NCI-H2196 (cell line): Measurements from ENCODE around the gene TAB3.
"Not testable (repeated sequence)": the region's sequence is repeated elsewhere in the genome, so short reads cannot be mapped to it uniquely, and the experiment has no call there.

Experiments used
- DNase-seq: peaks from one replicate; lab custom pipeline; 2025; ENCODE audit not compliant: unreplicated experiment; lab: John Stamatoyannopoulos, UW

TAB3 gene

DNA sequence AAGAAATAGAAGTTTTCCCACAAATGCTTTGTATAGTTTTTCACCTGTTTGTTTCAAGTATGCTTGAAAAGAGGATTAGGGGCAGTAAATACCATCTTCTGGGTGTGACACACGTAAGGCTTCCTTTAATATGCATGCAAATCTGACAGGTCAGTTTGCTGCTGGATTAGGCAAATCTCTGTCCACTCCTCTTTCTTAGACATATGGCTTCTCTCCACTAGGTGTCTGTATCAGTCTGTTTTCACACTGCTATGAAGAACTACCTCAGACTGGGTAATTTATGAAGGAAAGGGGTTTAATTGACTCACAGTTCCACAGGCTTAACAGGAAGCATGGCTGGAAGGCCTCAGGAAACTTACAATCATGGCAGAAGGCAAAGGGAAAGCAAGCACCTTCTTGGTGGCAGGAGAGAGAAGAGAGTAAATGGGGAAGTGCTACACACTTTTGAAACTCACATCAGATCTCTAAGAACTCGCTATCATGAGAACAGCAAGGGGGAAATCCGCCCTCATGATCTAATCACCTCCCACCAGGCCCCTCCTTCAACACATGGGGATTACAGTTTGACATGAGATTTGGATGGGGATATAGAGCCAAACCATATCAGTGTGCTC lies 66.9 kb downstream of the TAB3 start:
- DNase-seq = no peak

DNA sequence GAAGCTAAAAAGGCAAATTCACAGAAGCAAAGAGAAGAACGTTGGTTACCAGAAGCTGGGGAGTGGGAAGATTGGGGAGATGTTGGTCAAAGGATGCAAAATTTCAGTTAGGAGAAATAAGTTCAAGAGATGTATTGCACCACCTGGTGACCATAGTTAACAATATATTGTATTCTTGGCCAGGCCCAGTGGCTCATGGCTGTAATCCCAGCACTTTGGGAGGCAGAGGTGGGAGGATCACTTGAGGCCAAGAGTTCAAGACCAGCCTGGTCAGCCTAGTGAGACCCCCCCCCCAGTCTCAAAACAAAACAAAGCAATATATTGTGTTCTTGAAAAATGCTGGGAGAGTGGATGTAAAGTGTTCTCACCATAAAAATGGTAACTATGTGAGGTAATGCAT lies 67.9 kb downstream of the TAB3 start:
- no peak for DNase-seq

DNA sequence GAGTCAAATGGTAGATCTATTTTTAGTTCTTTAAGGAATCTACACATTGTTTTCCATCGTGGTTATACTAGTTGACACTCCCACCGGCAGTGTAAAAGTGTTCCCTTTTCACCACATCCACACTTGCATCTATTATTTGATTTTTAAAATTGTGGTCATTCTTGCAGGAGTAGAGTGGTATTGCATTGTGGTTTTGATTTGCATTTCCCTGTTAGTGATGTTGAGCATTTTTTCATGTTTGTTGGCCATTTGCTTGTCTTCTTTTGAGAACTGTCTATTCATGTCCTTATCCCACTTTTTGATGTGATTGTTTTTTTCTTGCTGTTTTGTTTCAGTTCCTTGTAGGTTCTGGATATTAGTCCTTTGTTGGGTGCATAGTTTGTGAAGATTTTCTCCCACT lies 70.0 kb downstream of the TAB3 start:
- DNase-seq = no peak

DNA sequence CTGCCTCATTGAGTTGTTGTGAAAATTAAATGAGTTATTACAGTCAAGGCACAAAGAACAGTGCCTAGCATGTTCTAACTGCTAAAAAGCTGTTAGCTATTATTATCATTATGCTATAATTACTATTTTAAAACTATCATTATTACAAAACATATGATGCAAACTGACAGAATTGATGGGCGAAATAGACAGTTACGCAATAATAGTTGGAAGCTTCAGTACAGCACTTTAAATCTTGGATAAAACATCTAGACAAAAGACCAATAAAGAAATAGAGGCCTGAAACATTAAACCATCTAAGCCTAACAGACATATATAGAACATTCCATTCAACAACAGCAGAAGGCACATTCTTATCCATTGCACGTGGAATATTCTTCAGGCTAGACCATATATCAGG lies 73.0 kb downstream of the TAB3 start:
- no peak for DNase-seq

DNA sequence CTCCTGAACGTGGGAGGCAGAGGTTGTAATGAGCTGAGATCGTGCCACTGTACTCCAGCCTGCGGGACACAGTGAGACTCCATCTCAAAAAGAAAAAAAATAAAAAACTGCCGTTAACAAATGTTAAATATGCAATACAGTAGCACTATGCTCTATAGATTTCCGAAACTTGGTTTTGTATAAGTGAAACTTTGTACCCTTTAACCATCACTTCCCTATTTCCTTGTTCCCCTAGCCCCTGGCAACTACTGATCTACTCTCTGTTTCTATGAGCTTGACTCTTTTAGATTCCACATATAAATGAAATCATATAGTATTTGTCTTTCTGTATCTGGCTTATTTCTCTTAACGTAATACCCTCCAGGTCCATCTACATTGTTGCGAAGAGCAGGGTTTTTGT lies 74.1 kb downstream of the TAB3 start:
- no peak for DNase-seq

DNA sequence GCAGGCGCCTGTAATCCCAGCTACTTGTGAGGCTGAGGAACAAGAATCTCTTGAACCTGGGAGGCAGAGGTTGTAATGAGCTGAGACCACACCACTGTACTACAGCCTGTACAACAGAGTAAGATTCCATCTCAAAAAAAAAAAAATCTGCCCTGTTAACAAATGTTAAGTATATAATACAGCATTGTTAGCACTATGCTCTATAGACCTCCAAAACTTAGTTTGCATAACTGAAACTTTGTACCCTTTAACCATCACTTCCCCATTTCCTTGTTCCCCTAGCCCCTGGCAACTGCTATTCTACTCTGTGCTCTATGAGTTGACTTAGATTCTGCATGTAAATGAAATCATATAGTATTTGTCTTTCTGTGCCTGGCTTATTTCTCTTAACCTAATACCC lies 76.7 kb downstream of the TAB3 start:
- no peak for DNase-seq

DNA sequence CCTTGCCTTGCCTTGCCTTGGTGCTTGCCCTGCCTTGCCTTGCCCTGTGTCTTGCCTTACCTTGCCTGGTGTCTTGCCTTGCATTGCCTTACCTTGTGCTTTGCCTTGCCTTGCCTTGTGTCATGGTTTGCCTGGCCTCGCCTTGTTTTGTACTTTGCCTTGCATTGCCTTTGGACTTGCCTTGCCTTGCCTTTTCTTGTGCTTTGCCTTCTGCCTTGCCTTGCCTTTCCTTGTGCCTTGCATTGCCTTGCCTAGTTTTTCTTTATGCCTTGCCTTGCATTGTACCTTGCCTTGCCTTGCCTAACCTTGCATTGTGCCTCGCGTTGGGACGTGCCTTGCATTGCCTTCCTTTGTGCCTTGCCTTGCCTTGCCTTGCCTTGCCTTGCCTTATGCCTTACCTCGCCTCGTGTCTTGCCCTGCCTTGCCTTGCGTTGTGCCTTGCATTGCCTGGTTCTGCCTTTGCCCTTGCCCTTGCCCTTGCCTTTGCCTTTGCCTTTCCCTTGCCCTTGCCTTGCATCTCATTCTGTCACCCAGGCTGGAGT lies 82.8 kb downstream of the TAB3 start:
- DNase-seq = no peak

DNA sequence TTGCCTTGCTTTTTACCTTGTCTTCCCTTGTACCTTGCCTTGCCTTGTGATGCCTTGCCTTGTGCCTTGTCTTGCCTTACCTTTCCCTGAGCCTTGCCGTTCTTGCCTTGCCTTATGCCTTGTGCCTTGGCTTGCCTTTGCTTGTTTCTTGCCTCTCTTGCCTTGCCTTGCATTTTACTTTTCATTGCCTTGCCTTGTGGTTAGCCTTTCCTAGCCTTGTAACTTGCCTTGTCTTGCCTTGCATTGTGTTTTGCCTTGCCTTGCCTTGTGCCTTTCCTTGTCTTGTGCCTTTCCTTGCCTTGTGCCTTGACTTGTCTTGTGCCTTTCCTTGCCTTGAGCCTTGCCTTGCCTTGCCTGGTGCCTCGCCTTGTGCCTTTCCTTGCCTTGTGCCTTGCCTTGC lies 84.6 kb downstream of the TAB3 start:
- no peak for DNase-seq

DNA sequence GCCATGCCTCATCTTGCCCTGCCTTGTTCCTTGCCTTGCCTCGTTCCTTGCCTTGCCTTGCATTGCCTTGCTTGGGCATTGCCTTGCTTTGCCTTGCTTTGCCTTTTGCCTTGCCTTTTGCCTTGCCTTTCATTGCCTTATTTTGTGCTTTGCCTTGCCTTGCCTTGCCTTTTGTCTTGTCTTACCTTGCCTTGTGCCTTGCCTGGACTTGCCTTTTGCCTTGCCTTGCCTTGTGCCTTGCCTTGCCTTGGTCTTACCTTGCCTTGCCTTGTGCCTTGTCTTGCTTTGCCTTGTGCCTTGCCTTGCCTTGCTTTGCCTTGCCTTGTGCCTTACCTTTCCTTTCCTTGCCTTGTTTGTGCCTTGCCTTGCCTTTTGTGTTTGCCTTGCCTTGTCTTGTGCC lies 88.2 kb downstream of the TAB3 start:
- no peak for DNase-seq

DNA sequence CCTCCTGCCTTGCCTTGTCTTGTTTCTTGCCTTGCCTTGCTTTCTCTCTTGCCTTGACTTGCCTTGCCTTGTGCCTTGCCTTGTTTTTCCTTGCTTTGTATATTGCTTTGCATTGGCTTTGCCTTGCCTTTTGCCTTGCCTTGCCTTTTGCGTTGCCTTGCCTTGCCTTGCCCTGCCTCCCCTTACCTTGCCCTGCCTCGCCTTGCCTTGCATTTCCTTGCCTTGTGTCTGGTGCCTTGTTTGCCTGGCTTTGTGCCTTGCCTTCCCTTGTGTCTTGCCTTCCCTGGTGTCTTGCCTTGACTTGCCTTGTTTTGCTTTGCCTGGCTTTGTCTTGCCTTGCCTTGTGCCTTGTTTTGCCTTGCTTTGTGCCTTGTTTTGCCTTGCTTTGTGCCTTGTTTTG lies 89.7 kb downstream of the TAB3 start:
- no peak for DNase-seq

DNA sequence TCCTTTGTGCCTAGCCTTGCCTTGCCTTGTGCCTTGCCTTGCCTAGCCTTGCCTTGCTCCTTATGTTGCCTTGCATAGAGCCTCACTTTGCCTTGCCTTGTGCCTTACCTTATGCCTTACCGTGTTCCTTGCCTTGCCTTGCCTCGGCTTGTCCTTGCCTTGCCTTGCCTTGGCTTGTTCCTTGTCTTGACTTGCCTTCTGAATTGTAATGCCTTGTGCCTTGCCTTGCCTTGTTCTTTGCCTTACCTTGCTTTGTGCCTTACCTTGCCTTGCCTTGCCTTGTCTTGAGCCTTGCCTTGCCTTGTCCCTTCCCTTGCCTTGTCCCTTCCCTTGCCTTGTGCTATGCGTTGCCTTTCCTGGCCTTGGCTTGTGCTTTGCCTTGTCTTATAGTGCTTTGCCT lies 90.2 kb downstream of the TAB3 start:
- DNase-seq = no peak

DNA sequence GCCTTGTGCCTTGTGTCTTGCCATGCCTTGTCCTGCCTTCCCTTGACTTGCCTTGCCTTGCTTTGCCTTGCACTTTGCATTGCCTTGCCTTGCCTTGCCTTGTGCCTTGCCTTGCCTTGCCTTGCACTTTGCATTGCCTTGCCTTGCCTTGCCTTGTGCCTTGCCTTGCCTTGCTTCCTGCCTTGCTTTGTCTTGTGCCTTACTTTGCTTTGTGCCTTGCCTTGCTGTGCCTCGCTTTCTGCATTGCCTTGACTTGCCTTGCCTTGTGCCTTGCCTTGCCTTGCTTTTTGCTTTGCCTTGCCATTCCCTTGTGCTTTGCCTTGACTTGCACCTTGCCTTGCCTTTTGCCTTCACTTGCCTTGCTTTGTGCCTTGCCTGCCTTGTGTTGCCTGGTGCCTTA lies 91.8 kb downstream of the TAB3 start:
- not testable (repeated sequence) for DNase-seq

DNA sequence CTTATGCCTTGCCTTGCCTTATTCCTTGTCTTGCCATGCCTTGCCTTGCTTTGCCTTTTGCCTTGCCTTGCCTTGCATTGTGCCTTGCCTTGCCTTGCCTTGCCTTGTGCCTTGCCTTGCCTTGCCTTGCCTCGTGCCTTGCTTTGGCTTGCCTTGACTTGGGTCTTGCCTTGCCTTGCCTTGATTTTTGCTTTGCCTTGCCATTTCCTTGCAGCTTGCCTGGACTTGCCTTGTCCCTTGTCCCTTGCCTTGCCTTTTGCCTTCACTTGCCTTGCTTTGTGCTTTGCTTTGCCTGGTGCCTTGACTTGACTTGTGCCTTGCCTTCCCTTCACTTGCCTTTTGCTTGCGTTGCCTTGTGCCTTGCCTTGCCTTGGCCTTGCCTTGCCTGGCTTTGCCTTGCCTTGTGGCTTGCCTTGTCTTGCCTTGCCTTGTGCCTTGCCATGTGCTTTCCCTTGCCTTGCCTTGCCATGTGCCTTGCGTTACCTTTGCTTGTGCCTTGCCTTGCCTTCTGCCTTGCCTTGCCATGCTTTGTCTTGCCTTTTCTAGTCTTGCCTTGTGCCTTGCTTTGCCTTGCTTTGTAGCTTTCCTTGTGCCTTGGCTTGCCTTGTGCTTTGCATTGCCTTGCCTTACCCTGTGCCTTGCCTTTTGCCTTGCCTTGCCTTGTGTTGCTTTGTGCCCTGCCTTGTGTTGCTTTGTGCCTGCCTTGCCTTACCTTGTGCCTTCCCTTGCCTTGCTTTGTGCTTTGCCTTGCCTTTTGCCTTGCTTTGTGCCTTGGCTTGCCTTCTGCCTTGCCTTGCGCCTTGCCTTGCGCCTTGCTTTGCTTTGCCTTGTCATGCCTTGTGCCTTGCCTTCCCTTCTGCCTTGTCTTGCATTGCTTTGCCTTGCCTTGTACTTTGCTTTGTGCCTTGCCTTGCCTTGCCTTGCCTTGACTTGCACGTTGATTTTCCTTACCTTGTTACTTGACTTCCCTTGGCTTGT lies 92.8 kb downstream of the TAB3 start:
- DNase-seq = no peak

DNA sequence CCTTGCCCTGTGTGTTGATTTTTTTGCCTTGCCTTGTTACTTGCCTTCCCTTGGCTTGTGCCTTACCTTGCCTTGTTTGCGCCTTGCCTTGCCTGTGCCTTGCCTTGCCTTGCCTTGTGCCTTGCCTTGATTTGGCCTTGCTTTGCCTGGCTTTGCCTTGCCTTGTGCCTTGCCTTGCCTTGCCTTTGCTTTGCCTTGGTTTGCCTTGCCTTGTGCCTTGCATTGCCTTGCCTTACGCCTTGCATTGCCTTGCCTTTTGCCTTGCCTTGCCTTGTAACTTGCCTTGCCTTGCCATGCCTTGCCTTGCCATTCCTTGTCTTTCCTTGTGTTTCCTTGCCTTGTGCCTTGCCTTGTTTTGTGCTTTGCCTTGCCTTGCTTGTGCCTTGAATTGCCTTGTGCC lies 94.6 kb downstream of the TAB3 start:
- no peak for DNase-seq

DNA sequence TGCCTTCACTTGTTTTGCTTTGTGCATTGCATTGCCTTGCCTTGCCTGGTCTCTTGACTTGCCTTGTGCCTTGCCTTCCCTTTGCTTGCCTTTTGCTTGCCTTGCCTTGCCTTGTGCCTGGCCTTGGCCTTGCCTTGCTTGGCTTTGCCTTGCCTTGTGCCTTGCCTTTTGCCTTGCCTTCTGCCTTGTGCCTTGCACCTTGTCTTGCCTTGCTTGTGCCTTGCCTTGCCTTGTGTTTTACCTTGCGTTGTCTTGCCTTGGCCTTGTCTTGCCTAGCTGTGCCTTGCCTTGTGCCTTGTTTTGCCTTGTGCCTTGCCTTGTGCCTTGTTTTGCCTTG lies 95.3 kb downstream of the TAB3 start:
- no peak for DNase-seq

DNA sequence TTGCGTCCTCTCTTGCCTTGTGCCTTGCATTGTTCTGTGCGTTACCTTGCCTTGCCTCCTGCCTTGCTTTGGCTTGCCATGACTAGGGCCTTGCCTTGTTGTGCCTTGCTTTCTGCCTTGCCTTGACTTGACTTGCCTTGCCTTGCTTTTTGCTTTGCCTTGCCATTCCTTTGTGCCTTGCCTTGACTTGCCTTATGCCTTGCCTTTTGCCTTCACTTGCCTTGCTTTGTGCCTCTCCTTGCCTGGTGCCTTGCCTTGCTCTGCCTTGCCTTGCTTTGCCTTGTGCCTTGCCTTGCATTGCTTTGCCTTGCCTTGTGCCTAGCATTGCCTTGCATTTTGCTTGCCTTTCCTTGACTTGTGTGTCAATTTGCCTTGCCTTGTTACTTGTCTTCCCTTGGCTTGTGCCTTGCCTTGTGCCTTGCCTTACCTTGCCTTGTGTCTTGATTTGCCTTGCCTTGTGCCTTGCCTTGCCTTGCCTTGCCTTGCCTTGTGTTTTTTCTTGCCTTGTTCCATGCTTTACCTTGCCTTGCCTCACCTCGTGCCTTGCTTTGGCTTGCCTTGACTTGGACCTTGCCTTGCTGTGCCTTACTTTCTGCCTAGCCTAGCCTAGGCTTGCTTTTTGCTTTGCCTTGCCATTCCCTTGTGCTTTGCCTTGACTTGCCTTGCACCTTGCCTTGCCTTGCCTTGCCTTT lies 95.8 kb downstream of the TAB3 start:
- no peak for DNase-seq

DNA sequence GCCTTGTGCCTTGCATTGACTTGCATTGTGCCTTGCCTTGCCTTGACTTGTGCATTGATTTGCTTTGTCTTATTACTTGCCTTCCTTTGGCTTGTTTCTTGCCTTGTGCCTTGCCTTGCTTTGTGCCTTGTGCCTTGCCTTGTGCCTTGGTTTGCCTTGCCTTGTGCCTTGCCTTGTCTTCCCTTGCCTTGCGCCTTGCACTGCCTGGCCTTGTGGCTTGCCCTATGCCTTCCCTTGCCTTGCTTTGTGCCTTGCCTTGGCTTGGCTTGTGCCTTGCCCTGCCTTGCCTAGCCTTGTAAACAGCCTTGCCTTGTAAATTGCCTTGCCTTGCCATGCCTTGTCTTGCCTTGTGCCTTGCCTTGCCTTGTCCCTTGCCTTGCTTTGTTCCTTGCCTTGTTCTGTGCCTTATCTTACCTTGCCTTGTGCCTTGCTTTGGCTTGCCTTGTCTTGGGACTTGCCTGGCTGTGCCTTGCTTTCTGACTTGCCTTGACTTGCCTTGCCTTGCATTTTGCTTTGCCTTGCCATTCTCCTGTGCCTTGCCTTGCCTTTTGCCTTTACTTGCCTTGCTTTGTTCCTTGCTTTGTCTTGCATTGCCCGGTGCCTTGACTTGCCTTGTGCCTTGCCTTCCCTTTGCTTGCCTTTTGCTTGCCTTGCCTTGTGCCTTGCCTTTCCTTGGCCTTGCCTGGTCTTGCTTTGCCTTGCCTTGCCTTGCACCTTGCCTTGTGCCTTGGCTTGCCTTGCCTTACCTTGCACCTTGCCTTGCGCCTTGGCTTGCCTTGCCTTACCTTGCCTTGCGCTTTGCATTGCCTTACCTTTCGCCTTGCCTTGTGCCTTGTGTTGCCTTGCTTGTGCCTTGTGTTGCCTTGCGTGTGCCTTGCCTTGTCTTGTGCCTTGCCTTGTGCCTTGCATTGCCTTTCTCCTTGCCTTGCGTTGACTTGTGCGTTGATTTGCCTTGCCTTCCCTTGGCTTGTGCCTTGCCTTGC lies 97.5 kb downstream of the TAB3 start:
- no peak for DNase-seq

DNA sequence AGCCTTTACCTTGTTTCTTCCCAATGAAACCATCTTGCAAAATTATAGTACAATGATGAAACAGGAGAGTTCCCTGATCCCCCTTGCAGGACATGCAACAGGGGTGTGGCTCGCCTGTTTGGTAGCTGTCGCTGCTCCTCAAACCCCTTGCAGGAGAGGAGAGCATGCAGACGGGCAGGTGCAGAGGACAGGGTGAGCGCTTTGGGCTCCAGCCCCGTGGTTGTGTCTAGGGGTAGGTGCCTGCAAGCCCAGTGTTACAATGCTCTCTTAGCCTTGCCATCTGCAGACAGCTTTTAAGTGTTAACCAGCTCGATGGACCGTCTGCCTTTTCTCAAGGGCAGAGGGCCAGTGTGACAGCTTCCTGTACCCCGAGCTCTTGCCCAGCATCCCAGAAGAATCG lies 102.0 kb downstream of the TAB3 start:
- DNase-seq = no peak

DNA sequence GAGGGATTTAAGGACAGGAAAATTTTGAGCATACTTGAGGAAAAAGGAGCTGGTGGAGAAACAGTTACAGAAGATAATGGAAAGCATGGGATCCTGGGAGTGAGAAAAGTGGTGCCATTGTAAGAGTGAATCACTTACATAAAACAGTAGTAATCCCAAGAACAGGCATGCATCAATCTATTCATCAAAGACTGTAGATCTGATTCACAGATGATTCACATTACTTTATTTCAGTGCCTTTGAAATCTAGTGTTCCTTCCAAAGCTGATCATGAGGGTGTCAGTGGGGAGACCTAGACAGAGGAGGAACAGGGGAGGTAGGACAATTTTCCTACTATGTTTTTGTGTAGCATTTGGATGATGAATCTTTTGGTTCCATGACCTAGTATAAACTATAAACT lies 102.7 kb downstream of the TAB3 start:
- DNase-seq = no peak

DNA sequence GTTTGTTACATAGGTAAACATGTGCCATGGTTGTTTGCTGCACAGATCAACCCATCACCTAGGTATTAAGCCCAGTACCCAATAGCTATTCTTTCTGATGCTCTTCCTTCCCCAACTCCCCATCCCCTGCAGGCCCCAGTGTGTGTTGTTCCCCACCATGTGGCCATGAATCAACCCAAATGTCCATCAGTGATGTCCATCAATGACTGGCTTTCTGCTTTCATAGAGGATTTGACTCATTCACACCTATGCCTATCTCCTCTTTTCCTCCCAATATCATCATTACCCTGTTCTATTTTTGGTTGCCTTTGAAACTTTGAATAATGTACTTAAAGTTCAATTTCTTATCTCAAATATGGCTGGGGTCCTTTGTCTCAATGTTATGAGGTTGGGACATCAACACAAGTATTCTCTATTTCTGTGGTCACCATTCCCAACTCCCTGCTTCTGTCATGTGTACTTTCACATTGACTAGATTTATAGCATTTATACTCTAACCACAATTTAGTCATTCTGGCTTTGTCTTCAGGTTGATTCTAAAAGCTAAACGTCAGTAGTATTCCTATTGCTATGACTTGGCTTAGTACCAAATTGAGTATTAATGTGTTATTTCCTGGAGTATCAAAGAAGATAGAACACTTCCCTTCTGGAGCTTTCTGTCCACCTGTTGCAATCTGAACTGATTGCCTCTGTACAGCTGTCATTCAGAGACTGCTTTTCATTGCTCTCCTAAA lies 107.2 kb downstream of the TAB3 start:
- no peak for DNase-seq
